ENCODE data around the gene TNNC1.

The TNNC1 gene

DNA sequence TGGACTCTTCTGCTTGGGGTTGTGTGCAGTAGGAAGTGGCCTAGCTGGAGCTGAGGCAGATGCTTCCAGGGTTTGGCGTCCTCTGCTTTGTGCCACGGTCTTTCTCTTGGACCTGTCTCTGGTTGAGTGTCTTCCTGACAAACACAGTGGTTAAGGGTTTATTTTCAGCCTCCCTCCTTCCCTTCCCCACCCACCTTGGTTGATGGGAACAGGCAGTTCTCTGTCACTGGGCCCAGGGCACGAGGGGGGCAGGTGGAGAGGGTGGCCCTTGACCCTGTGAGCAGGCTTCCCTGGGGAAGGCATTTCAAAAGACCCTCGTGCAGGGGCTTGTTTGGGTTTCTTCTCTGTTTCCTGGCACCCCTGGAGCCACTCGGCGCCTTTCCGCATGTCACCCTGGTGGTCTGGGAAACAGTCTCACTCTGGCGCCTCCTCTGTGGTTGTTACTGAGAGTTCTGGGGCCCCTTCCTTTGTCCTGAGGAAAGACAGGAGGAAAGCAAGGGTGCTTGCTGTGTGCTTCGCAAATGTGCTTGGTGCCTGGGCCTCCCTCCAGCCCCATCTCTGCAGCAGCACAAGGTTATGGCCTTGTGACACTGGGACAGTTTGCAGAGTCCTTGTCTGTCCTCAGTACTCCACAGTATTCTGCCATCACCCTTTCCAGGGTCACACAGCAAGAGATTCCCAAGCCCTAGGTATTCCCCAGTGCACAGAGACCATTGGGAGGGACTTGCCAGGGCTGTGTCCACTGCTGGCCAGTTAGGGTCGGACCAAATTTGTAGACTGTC is 31.0 kb upstream of the TNNC1 start:
- DNase-seq (ENCODE audit: low read depth in 2 of 2) = no peak

DNA sequence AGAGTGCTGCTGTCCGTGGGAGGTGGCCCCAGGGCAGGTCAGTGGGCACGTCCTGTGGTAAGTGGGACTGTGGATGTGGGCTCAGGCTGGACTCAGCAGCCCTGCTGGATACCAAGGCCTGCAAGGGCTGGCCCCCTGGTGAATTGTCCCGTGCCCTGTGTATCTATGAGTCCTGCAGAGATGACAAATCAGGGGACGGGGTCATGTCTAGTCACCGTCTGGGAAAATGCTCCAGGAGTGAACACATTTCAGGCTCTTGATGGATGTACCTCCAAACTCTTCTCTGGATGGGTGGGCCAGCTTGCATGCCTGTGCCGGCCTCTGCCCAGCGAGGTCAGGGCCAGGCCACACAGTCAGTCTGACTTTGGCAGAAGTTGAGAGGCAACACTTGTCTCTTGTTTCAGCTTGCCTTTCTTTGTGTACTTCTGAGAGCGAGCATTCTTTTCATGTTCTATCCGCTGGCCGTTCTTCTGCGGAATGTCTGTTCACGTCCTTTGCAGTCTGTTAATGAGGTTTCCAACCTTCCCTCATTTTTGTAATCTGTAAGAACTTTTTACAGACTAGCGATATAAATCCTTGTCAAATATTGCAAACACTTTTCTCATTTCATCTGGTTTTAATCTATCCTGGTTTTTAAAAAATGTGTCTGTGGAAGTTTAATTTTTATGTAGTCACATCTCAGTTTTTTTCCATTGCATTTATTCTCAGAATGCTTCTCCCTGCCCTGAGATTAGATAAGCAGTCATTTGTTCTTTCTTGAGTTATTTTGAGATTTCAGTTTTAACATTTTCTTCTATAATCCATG is 29.9 kb upstream of the TNNC1 start:
- no peak for DNase-seq (ENCODE audit: low read depth in 2 of 2)

DNA sequence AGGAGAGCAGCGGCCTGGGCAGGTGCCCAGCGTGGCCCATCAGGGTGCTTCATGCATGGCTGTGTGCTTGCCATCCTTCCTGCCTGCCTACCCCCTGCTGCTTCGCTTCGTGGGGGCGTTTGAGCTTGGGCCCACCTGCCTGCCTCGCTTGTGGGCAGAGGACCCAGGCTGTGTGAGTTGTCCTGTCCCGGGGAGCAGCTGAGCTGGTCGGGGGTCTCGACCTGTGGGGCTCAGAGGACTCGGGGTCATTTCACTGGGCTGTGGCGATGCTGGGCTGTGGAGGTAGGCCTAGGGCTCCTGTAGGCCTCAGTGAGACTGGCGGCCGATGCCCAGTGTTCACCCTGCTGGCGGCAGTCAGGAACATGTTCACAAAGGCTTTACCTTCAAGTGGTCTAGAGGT is 29.2 kb upstream of the TNNC1 start:
- no peak for DNase-seq (ENCODE audit: low read depth in 2 of 2)

DNA sequence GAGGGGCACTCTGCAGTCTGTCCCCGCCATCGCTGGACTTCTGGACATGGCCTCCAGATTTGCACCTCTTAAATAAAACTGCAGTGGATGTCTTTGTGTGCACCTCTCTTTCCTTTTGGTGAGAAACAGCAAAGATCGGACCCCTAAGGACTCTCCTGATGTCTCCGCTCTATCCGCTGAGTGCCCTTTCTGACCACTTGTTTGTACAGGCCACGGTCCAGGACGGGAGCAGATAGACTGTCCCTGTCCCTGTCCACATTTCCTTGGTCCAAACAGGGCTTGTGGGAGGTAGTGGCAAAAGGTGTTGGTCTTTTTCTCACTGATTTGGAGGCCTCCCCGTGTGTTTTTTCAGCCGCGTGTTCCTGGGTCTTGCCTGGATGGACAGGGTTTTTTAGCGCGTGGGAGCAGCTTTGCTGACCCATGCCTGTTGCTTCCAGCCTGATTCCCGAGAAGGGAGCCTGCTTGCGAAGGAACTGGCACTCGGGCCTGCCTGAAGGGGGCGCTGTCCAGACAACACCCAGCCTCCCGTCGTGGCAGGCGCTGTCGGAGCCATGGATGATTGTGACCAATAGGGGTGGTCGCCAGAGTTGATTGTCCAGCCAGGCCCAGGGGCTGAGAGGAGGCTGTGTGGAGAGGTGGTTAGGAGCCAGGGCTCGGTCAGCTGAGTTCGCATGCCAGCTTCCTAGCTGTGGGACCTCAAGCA is 28.1 kb upstream of the TNNC1 start:
- DNase-seq (ENCODE audit: low read depth in 2 of 2) = no peak

DNA sequence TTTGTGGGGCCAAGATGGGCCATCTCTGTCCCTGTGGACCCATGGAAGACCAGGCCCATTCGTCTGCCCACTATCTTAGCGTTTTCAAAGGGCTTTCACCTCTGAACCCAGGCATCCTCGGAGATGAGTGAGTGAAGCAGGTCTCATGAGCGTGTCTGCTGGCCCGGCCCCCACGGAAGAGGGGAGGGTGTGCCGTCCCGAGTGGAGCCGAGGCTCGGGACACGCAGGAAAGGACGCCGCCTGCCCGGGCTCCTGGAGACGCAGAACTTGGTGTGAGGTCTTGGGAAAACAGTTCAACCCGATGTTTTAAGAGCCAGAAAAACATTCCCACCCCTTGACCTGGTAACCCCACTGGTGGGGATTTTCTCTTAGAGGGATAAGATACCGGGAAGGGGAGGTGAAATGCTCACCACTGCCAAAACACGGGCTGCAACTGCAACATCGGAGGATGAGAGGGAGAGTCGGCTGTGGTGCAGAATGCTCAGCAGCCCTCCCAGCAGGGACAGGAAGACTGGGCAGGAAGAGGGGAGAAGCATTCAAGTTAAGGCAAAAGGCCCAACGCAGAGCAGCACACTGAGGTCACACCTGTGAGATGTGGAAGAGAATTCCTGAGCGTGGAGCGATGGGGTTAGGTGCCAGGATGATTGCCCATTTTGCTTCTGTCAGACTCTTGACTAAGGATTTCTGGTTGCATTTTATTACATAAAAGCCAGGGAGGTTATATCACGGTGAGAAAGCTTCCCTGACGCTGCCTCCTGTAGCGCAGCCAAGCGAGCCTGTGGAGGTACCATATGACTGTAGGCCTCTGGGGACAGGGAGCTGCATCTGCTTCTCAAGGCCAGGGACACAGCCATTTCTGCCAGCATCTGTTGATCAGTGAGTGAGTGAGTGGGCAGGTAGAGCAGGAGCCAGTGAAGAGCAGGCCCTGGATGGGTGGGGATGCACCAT is 27.2 kb upstream of the TNNC1 start:
- DNase-seq (ENCODE audit: low read depth in 2 of 2) = no peak

DNA sequence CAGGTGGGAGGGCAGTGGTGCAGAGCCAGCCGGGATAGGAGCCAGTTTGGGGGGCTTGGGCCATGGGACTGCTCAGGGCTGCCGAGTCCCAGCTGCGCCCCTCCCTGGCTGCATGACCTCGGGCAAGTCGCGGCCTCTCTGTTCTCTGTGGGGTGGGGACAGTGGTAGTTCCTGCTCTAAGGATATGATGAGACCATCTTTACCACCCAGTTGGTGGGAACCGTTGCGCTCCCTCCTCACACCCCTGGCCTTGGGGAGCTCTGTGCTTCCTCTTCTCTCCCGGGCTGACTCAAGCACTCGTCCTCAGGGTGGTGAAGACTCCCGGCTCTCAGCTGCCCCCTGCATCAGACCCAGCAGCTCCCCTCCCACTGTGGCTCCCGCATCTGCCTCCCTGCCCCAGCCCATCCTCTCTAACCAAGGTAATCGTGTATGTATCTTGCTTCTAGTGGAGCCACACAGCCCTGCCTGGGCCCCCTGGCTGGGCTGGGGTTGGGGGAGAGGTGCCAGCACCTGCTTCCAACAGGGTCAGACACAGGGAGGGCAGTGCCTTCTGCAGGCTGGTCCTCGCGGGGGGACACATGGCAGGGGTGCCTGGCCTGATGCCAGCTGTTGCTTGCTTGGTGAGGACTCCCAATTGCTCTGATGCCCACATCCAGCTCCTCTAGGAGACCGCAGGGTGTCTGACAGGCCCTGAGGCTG is 26.2 kb upstream of the TNNC1 start:
- no peak for DNase-seq (ENCODE audit: low read depth in 2 of 2)

DNA sequence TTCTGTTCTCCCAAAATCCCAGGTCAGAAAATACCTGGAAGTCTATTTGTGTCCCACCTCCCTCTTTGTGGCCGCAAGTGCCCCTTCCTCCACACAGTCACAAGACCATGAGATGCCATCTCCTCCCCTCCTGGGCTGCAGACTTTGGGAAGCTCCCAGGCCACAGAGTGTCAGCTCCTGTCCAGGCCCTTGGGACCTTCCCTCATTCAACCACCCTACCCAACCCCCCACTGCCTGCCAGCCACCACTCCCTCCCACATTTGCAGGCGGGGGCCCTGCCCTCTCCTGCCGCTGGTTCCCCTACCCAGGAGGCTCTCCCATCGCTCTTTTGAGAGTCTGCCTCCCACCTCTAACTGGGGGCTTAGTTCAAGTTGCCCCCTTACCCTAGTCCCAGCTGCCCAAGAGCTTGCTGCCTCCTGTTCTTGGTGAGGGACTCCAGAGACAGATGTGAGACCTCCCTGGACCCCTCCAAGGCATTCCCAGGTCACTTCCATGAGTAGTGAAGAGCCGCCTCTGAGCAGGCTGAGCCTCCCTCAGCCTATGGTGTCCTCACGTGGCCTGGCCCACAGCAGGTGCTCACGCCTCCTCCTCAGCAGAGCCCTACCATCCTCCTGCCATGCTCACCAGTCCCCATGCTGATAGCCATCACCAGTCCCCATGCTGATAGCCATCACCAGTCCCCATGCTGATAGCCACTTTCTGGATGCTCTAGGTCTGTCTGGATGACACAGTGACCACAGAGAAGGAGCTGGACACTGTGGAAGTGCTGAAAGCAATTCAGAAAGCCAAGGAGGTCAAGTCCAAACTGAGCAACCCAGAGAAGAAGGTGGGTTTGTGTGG is 25.4 kb upstream of the TNNC1 start:
- DNase-seq (ENCODE audit: low read depth in 2 of 2) = no peak

DNA sequence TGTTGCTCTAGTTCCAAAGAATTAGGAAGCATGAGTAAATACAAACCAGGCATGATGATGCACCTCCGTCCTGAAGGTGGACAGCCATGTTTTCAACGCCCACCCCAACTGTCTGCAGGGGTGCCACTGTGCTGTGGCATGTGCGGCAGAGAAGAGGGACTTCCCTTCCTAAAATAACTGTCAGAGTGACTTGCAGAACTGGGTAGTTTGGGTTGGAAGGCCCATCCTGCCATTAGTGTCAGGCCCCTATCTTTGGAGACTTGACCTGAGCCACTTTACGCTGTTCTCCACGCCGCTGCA is 23.9 kb upstream of the TNNC1 start:
- DNase-seq (ENCODE audit: low read depth in 2 of 2) = no peak

DNA sequence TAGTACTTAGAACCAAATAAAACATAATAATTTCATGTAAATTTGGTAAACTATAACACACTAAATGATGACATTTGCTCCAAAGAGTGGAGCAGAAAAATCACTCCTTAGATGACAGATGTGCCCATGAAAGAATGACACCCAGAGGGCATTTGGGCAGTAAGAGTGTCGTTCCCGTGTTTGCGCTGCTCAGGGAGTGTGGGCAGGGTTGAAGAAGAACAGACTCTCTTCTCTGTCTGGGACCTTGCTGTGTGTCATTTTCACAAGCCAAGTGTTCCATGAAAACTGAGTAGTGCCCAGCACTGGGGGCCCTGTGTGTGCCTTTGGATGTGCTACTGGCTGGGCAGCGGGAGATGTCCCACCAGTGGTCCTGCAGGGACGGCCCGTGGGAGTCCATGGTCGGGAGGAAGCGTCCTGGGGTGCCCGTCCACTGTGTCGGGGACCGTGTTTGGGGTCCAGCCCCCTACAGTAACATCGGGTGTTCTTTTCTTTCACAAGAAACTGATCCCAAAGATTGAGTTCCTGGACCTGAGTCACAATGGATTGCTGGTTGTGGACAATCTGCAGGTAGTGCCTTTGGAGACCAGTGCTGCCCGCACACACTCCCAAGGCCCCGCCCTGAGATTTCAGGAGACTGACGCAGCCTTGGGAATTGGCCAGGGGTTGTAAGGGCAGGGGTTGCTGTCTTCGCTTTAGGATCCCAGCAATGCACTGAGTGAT is 23.4 kb upstream of the TNNC1 start:
- no peak for DNase-seq (ENCODE audit: low read depth in 2 of 2)

DNA sequence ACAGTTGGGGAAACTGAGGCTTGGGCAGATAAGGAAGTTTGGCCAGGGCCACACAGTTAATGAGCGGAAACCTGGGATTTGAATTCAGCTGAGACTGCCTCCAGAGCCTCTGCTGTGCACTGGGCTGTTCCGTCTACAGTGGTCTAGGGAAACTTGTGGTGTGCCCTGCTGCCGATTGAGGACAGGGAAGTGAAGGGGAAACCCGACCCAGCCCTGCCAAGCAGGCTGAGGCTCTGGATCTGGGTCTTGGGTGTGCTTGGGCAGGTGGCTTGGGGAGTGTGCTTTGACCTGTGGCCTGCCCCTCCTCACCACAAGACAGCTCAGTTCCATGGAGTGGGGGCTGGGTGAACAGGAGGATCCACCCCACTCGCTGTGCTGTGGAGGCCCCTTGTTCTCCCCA is 19.2 kb upstream of the TNNC1 start:
- no peak for DNase-seq (ENCODE audit: low read depth in 2 of 2)

DNA sequence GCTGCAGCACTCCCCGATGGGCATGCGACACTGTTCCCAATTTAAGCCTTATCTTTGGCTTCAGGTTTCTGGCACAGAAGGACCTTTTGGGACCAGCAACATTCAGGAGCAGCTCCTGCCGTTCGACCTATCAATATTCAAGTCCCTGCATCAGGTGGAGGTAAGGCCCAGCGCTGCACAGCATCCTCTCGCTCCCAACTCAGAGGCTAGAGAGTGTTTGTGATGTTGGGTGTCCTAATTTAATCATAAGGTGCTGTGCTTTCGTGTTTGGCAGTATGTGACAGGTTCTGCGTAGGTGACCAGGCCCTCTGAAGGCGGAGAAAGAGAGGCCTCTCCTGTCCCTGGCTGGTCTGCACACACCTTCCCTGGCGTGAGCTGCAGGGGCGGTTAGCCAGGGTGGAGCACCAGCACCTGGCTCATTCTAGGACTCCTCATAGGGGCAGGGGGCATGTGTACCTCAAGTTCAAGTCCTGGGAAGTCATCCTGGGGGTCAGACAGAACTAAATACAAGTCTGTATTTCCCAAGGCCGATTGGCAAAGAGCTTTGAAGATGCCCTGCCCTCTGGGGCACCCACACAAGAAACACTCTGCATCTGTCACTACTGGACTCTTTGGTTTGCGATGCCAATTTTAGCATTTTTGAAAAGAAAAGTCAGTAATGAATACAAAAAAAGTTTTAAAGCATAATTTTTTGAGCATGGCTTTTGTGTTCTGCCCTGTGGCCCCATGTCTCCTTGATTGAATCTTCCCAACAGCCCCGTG is 18.6 kb upstream of the TNNC1 start:
- DNase-seq (ENCODE audit: low read depth in 2 of 2) = no peak

DNA sequence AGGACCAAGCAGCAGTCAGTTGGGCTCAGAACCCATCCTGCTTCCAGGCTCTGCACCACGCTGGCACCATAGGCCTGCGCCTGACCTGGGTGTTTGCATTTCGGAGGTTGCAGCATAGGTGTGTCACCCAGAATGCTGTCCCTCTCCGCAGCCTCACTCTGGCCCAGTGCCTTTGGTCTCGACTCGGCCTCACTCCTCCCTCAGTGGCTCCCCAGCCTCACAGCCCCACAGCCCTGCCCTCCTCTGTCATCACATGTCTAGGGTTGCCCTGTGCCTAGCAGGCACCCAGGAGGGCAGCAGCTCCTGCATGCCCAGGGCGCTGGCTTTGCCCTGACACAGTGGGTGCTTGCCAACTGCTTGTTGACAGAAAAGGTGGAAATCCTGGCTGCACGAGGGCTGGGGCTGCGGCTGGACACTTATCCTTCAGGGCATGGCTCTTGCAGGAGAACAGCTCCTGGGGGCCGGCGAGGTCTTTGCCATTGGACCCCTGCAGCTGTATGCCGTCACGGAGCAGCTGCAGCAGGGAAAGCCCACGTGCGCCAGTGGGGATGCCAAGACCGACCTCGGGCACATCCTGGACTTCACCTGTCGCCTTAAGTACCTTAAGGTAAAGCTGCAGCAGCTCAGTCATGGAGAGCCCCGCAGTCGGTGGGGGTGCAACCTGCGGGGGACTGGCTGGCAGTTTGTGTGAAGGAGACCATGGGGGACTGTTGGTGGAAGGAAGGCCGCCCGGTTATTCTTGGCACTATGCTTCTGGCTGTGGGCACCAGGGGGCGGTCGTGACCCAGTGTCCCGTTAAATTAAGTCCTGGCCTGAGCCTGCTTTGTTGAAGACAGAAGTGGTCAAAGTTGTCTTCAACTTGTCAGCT is 17.8 kb upstream of the TNNC1 start:
- no peak for DNase-seq (ENCODE audit: low read depth in 2 of 2)

DNA sequence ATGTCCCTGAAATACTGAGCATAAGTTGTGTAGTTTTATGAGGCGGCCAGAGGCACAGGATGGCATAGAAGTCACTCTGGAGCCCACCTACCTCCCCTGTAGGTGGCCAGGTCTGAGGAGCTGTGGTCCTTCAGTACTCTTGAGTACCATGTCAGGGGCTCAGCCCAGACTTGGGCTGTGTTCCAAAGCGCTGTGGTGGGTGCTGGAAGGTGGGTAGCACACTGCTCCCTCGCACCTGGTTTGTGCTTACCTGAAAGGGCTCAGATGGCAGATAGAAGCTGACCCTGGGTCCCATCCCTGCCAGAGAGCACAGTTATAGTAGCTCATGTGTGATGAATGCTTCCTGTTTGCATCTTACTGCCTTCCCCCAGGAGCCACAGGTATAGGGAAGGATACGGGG is 17.1 kb upstream of the TNNC1 start:
- no peak for DNase-seq (ENCODE audit: low read depth in 2 of 2)

DNA sequence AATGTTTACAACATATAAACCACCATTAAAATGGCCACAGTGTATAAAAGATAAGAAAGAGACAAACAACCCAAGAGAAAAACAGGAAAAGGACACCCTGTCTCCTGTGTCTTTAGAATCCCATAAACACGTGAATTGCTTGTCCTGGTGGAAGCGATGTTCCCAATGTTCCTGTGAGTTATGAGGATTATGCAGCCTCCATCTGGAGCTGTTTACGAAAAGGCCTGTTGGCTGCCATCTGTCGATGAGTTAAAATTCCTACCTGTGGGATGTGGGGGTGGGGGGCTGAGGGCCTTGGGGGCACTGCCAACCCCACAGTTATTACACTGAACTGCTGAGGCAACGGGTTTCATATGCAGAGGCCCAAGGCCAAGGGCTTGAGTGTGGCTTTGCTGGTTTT is 15.2 kb upstream of the TNNC1 start:
- DNase-seq (ENCODE audit: low read depth in 2 of 2) = no peak

DNA sequence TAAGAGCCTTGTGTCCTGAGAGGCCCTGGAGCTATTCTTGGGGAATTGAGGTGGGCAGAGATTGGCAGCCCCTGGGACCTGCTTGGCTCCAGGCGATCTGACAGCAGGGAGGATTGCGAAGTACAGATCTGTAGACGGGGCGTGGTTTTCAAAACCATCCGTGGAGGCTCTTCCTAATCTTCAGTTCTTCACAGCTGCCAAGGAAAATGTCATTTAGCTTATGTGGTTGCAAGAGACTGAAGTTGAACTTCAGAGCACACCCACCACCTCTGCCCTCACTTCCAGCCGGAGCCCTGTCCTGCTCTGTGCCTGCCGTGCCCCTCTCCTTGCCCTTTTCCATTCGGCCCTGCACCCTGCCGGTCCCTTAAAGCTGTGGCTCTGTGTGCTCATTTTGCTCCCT is 14.5 kb upstream of the TNNC1 start:
- DNase-seq (ENCODE audit: low read depth in 2 of 2) = no peak

DNA sequence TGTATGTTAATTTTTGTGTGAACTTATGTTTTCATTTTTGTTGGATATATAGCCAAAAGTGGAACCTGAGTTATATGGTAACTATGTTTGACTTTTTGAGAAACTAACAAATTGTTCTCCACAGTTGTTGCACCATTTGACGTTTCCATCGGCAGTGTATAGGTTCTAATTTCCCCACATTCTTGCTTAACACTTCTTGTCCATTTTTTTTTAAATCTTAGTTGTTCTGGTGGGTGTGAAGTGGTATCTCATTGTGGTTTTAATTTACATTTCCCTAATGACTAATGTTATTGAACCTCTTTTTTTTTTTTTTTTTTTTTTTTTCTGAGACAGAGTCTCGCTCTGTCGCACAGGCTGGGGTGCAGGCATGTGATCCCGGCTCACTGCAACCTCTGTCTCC is 9.6 kb upstream of the TNNC1 start:
- DNase-seq (ENCODE audit: low read depth in 2 of 2) = no peak

DNA sequence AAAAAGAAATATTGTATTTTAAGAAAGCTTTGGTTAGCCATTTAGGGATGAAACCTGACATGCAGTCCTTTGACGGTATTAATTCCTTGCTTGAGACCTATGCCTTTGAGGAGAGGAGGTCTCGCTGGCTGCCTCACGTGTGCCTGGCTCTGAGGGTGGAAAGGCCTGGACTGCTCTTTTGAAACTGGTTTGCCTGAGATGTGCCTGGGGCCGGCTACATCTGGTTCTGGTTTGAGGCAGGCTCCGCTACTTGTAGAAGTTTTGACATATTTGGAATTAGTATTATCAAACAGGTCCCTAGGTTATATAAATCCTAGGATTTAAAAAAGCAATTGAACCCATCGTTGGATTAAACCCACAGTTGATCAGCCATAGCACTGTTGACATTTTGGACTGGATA is 8.0 kb upstream of the TNNC1 start:
- DNase-seq (ENCODE audit: low read depth in 2 of 2) = no peak

Data from stimulated activated CD8-positive, alpha-beta memory T cell treated with anti-CD3 and anti-CD28 coated beads, Interleukin-7, amount 100 ng/mL, for 4 hours (primary cell).